K562 (cell line): ENCODE data around the gene DYNLL1. TPM values are rescaled to one million over a fixed set of nuclear protein-coding genes. Genes with fewer than 3 reads are reported as not detected.
A peak's percentile ranks its signal among the peaks of the same experiment; 100 is the strongest.

ENCODE experiments used
- ARNT ChIP-seq, 2 experiments: fragments of 450-650 bp; IDR thresholded peaks; 2 replicates each; pipeline ENCODE4 v1.6.1; 2016; ENCODE audit warnings: mild to moderate bottlenecking in 1 of 2
- BCLAF1 ChIP-seq, 2 experiments: fragments of 450-650 bp in 1 of 2; IDR thresholded peaks; 2 replicates each; pipeline ENCODE4 v1.6.1; 2011 to 2017; ENCODE audit warnings: low read depth in 2 of 2, antibody characterized with exemption in 1 of 2, borderline replicate concordance in 1 of 2, low read length in 1 of 2, mild to moderate bottlenecking in 1 of 2, mixed read lengths in 1 of 2; ENCODE audit not compliant: control insufficient read depth in 1 of 2
- E2F3 ChIP-seq: fragments of 250-450 bp; sonication (Bioruptor Pico); IDR thresholded peaks from 2 replicates; pipeline ENCODE4 v1.4.0; 2020; ENCODE audit warnings: mild to moderate bottlenecking
- E2F6 ChIP-seq, 2 experiments: IDR thresholded peaks; 2 replicates each; pipeline ENCODE4 v1.6.1; 2011; ENCODE audit warnings: borderline replicate concordance in 1 of 2, control low read depth in 1 of 2, low read depth in 1 of 2, low read length in 1 of 2, mild to moderate bottlenecking in 1 of 2, mixed read lengths in 1 of 2, moderate library complexity in 1 of 2; ENCODE audit not compliant: insufficient read depth in 1 of 2, insufficient read length in 1 of 2, poor library complexity in 1 of 2, severe bottlenecking in 1 of 2; ENCODE audit errors: extremely low read depth in 1 of 2
- FOSL1 ChIP-seq: fragments of 200-800 bp; sonication (Bioruptor generic); conservative IDR thresholded peaks from 2 replicates; pipeline ENCODE4 v1.6.1; 2016; ENCODE audit warnings: missing genetic modification characterization, missing compliant biosample characterization
- GABPA ChIP-seq: fragments of 200-800 bp; sonication (Bioruptor generic); conservative IDR thresholded peaks from 2 replicates; pipeline ENCODE4 v1.6.1; 2016; ENCODE audit warnings: low read depth, missing genetic modification characterization, missing compliant biosample characterization
- HOXB6 ChIP-seq: fragments of 250-450 bp; sonication (Bioruptor Pico); IDR thresholded peaks from 2 replicates; pipeline ENCODE4 v1.5.1; 2022; ENCODE audit warnings: mild to moderate bottlenecking, borderline replicate concordance
- IFI16 ChIP-seq: fragments of 250-450 bp; sonication (Bioruptor Pico); IDR thresholded peaks from 2 replicates; pipeline ENCODE4 v2.1.2; 2022; ENCODE audit warnings: mild to moderate bottlenecking, inconsistent platforms
- MYBL2 ChIP-seq, 2 experiments: fragments of 450-650 bp in 1 of 2; sonication (generic) in 1 of 2; formaldehyde crosslinking in 1 of 2; IDR thresholded peaks; 2 replicates each; pipeline versions ENCODE4 v1.6.1 to v1.8.1; 2017 to 2022; ENCODE audit warnings: borderline replicate concordance in 1 of 2, inconsistent platforms in 1 of 2, low read depth in 1 of 2, mild to moderate bottlenecking in 1 of 2, missing genetic modification reagents in 1 of 2, moderate library complexity in 1 of 2
- POLR2AphosphoS2 ChIP-seq: IDR thresholded peaks from 2 replicates; pipeline ENCODE4 v1.6.1; 2012; ENCODE audit warnings: low read length, improper control_type of control experiment
- PTTG1 ChIP-seq: fragments of 450-650 bp; IDR thresholded peaks from 2 replicates; pipeline ENCODE4 v1.6.1; 2016; ENCODE audit warnings: low read depth, mild to moderate bottlenecking, missing genetic modification characterization, missing compliant biosample characterization
- TCF15 ChIP-seq: fragments of 250-450 bp; sonication (Bioruptor Pico); IDR thresholded peaks from 2 replicates; pipeline ENCODE4 v1.8.0; 2022; ENCODE audit warnings: moderate library complexity, mild to moderate bottlenecking, inconsistent platforms
- THRAP3 ChIP-seq: fragments of 450-650 bp; IDR thresholded peaks from 2 replicates; pipeline ENCODE4 v1.6.1; 2016; ENCODE audit warnings: mild to moderate bottlenecking, inconsistent platforms, borderline replicate concordance
- XRCC4 ChIP-seq: IDR thresholded peaks from one replicate; pipeline ENCODE4 v1.6.1; 2011; ENCODE audit not compliant: insufficient read depth, insufficient read length; ENCODE audit errors: extremely low read depth
- ZBED1 ChIP-seq: IDR thresholded peaks from 2 replicates; pipeline ENCODE4 v1.6.1; 2014
- ZNF140 ChIP-seq: fragments of 250-450 bp; sonication (Bioruptor Pico); IDR thresholded peaks from 2 replicates; pipeline ENCODE4 v1.8.0; 2021; ENCODE audit warnings: moderate library complexity, mild to moderate bottlenecking, inconsistent platforms
- ZNF354B ChIP-seq: fragments of 250-450 bp; sonication (Bioruptor Pico); IDR thresholded peaks from 2 replicates; pipeline ENCODE4 v1.4.0; 2020
- ZNF592 ChIP-seq: fragments of 450-650 bp; IDR thresholded peaks from 2 replicates; pipeline ENCODE4 v1.6.1; 2017; ENCODE audit warnings: antibody characterized with exemption, mild to moderate bottlenecking
- polyA plus RNA-seq, 8 experiments: library from polyadenylated mRNA; depleted of rRNA in 4 of 8; stranded (reverse) in 5 of 8; unstranded in 3 of 8; fragments of >200 nt; fragmentation: Nextera tagmentation in 2 of 8; fragmentation: Illumina TruSeq in 1 of 8; extraction: Ambion mirVana in 2 of 8; extraction: Trizol in 1 of 8; gene quantifications; 2 replicates each; pipeline versions ENCODE4 v1.2.1 to v1.2.3, GENCODE V29; 2011 to 2014; ENCODE audit warnings: inconsistent platforms in 1 of 8, missing spikeins in 1 of 8
- total RNA-seq, 7 experiments: library from RNA; depleted of rRNA in 6 of 7; stranded (reverse); fragments of >200 nt in 6 of 7; fragmentation: Illumina TruSeq in 2 of 7; extraction: Trizol in 2 of 7; gene quantifications; 2 replicates each; pipeline versions ENCODE4 v1.2.1 to v1.2.3, GENCODE V29; 2011 to 2021; ENCODE audit warnings: low replicate concordance in 1 of 7

Gene DYNLL1
- total and polyA plus RNA-seq, 9 of the 15 experiments (the other 6 are each of a cell fraction or from before 2014, with no cell fraction given), result 303 to 1,112 (median 468) TPM

GRCh38 chr12:120528861-120529525 lies 33.1 kb downstream of the DYNLL1 start, which contains the start of gene COQ5 (continued):
- TF ChIP-seq E2F6 (IDR thresholded peaks at IDR 0.05; ENCODE audit: borderline replicate concordance in 1 of 2, extremely low read depth in 1 of 2, insufficient read depth in 1 of 2, insufficient read length in 1 of 2, low read depth in 1 of 2, low read length in 1 of 2, poor library complexity in 1 of 2, severe bottlenecking in 1 of 2) (no peak), E2F3 (no peak), ZNF354B (CRISPR knock-in tag) (no peak), XRCC4 (no peak), POLR2AphosphoS2 (no peak), ZNF592 (peak; percentile 56), IFI16 (no peak), HOXB6 (CRISPR knock-in tag) (no peak), ARNT (IDR thresholded peaks at IDR 0.05) (peak; percentile 38 to 59; a peak in 1 of 4 replicates), MYBL2 (IDR thresholded peaks at IDR 0.05; ENCODE audit: low read depth) (peak; percentile 68; the same call in 1 of the 2 replicates), MYBL2 (CRISPR knock-in tag; IDR thresholded peaks at IDR 0.05; ENCODE audit: borderline replicate concordance) (no peak), BCLAF1 (IDR thresholded peaks at IDR 0.05; ENCODE audit: borderline replicate concordance in 1 of 2, control insufficient read depth in 1 of 2, low read depth in 2 of 2, low read length in 1 of 2) (no peak), FOSL1 (tag) (0 out of 2 replicates have a peak, but pooled peaks have one; percentile 34), PTTG1 (tag) (no peak), ZNF140 (CRISPR knock-in tag) (no peak), GABPA (tag) (peak; percentile 27; the same call in 1 of the 2 replicates), ZBED1 (no peak), TCF15 (no peak), THRAP3 (no peak)
